WI38 (cell line): ENCODE results near the gene PSMG4.

Experiments used
- H3K4me3 ChIP-seq: 2 replicates; pipeline ENCODE4 v1.5.1; 2011; ENCODE audit warnings: low read depth, mild to moderate bottlenecking, control low read depth, low read length
- TF ChIP-seq, protein P1 (sequence below): IDR thresholded peaks from 2 replicates; pipeline ENCODE4 v1.5.1; 2012; ENCODE audit warnings: low read depth, mild to moderate bottlenecking, control low read depth, low read length

PSMG4 gene

DNA sequence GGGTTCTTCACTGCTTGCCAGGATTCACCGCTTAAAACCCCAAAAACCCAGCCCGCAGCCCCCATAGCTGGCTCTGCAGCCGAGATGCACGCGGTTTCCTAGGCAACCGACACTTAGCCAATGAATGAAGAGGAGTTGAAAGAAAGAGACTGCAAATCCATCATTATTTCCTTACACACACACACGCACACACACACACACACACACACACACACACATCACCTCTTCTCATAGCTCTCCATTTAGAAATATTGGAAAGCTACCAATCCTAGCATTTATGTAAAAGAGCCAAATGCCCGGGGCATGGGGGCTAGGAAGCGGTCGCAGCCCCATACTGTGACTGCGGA, 27.9 kb upstream of the PSMG4 start:
- H3K4me3 ChIP-seq, result peak overlapping the region; percentile 76

DNA sequence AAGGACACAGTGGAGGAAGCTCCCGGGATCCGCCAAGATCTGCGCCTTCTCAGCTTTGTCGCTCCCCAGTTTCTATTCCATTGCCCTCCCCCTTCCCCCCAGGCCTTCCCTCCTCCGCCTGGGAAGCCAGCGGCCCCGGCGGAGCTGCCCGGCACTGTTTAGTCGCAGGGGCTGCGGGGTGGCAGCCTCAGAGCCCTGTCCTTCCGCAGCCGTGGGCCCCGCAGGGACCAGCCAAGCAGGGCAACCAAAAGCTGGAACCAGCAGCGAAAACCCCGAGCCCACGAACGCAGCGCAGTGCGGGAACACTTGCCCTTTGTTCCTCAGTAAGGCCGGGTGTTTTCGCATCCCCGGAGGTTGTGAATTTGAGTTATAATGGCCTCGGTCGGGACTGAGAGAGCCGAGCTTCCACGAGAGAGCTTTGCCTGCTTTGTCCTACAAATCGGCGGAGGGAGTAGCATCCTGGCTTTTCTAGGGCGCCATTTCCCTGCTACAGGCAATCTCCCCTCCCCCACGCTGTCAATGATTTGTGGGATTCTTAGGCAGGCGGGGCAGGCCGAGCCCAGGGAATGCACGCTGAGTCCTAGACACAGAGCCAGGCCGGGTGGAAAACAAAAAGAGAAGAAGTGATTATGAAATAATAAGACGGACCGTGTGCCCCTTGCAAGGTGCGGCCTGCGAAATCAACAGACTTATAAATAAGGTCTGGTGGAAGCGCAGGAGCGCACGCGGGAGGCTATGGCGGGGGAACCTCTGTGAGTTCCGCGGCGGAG, 27.3 kb upstream of the PSMG4 start:
- peak overlapping the region; percentile 76 for H3K4me3 ChIP-seq
- TF ChIP-seq, protein P1, sequence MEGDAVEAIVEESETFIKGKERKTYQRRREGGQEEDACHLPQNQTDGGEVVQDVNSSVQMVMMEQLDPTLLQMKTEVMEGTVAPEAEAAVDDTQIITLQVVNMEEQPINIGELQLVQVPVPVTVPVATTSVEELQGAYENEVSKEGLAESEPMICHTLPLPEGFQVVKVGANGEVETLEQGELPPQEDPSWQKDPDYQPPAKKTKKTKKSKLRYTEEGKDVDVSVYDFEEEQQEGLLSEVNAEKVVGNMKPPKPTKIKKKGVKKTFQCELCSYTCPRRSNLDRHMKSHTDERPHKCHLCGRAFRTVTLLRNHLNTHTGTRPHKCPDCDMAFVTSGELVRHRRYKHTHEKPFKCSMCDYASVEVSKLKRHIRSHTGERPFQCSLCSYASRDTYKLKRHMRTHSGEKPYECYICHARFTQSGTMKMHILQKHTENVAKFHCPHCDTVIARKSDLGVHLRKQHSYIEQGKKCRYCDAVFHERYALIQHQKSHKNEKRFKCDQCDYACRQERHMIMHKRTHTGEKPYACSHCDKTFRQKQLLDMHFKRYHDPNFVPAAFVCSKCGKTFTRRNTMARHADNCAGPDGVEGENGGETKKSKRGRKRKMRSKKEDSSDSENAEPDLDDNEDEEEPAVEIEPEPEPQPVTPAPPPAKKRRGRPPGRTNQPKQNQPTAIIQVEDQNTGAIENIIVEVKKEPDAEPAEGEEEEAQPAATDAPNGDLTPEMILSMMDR, result no peak

More for the DNA sequence above, 27.9 kb upstream of the PSMG4 start:
- TF ChIP-seq, protein P1, result no peak

DNA sequence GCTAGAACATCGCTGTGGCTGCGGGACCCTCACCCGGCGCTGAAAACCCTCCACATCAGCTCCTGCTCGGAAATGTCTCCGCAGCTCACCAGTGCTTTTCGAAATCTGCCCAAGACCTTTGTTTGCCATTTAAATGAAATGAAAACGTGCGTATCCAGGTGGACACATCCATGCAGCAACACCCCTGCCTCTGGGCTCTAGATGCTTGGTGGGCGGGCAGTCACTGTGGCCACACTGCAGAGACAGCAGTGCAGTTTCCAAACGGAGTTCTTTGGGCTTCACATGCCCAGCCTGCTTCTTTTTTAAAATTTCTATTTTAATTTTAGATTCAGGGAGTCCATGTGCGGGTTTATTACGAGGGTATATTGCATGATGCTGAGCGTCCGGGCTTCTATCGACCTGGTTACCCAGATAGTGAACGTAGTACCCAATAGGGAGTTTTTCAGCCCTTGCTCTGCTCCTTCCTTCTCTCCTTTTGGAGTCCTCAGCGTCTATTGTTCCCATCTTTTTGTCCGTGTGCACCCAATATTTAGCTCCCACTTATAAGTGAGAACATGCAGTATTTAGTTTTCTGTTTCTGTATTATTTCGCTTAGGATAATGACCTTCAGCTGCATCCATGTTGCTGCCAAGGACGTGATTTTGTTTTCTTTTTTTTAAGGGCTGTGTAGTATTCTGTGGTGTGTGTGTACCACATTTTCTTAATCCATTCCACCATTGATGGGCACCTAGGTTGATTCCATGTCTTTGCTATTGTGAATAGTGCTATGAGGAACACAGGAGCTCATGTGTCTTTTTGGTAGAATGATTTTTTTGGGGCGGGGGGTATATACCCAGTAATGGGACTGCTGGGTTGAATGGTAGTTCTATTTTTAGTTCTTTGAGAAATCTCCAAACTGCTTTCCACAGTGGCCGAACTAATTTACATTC, 26.5 kb upstream of the PSMG4 start:
- peak overlapping the region; percentile 76 for H3K4me3 ChIP-seq
- TF ChIP-seq, protein P1, result no peak

DNA sequence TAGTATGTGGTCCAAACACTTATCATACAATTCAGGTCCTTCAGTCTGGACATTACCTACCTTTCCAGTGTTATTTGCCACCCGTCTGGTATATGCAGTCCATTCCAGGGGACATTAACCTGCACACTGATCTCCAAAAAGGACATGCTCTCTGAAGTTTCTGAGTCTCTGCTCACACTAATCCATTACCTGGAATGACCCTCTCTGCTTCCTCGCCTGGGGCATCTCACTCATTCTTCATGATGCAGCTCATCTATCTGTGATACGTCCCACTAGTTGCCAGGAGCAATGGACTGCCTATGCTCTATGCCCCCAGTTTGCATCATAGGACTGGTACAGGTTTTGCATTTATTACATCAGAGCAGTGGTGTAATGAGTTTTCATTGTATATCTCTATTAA, 25.4 kb upstream of the PSMG4 start:
- no peak overlapping the region for H3K4me3 ChIP-seq
- TF ChIP-seq, protein P1, result no peak

DNA sequence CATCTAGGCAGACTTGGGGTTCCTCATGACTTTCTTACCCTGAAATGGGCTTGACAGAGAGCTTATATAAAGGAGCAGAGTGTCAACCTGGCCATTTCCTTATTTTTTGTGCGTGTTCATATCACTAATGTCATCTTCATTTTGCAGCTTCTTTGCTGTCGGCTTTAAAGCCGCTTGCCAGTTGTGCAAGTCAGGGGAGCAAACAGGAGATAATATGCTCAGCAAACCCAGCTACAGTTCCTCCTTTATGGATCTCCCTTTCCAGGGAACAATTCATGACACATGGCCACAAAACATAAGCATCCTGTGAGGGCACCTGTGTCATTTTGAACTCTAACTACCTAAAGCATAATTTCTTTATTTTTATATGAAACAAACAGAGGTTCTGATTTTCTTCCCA, 24.8 kb upstream of the PSMG4 start:
- TF ChIP-seq, protein P1, result no peak
- H3K4me3 ChIP-seq, result no peak overlapping the region

DNA sequence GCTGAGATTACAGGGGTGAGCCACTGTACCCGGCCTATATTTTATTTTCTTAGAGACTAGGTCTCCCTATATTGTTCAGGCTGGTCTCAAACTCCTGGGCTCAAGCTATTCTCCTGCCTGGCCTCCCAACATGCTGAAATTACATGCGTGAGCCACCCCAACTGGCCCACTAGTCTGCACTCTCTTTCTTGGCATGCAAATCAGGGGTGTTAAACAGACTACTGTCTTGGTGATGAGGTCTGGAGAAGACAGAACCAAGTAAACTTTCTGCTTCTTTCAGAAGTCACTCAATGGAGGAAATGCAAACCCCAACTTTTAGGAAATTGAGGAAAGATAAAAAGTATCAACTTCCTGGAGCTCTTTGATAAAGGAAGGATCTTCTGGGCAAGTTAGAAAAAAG, 23.3 kb upstream of the PSMG4 start:
- TF ChIP-seq, protein P1, result no peak
- no peak overlapping the region for H3K4me3 ChIP-seq

DNA sequence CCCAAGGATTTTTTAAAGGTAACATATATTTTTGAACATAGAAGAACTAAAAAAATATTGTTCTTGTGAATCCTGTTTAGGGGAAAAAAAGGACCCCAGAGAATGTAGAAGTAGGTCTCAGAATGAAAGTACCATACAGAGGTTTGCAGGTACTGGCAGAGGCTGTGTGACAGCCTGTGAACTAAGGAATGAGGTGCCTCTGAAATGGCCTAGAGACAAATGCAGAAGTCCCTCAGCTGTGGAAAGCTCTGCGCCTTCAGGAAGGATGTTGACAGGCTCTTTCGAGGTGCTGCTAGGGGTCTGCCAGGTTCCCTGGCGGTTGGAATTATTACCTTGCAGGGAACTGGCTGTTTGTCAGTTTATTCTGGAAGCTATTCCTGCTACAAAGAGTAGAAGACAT, 22.7 kb upstream of the PSMG4 start:
- TF ChIP-seq, protein P1, result no peak
- H3K4me3 ChIP-seq, result no peak overlapping the region
